Measurements from ENCODE around the gene ME3.

The ME3 gene

DNA sequence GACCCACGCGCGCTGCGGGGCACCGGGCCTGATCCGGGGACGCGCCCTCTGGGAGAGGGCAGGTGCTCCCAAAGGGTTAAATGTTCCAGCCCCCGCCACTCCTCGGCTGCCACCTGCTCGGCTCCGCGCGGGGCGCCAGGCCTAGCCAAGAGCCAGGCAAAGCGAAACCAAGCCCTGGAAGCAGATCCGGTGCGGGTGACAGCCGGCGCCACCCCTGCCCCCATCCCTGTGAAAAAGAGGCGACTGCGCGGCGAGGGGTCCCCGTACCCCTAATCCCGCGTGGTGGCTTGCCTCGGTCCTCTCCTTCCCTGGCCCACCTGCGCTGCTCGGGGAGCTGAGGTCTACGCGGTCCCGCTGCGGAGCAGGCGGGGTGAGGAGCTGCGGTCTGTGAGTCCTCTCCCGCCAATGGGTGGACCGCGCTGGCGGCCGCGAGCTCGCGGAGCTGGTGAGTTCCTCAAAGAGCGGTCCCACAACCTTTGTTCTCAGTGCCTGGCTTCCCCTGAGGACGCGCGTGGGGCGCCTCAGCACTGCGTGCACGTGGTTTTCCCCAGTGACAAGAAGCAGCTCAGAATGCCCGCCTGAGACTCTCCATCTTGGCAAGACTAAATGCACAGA, at the start of gene ME3:
Gene ME3 (minus strand): TSS at position 610 of the 615 bp plus-strand sequence.
- DNase-seq = peak; percentile 62

DNA sequence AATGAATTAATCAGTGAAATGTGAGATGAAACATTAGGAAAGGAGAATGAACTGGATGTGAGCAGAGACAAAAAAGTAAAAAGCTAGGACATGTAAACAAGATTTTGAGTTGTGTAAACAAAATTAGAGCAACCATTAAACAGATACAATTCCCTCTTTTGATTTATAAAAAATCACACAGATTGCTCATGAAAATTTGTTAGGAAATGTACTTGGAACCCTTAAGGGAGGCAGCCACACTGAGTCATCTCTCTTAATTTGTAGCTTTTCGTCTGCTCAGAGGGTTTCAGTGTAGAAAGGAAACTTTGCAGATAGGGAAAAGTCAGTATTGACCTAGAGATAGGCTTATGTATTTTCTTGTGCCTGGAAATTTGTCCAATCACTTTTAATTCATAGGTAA, 49.6 kb upstream of the ME3 start:
- DNase-seq = no peak

DNA sequence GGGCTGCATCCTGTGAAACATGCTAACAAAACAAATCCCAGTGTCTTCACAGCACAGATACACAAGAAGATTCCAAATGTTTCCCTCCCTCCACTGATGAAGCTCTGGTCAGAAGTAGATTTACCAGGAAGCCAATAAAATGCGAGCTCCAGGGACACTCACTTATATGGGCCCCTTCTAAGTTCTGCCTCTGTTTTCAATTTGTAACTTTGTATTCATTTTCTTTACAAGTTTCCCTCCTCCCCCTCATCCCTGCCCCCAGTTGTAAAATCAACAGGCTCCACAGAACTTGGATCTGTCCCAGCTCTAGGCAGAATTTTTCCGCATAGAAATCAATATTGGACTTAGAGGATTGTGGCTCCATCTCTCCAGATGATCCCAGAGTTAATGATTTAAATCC, 48.1 kb upstream of the ME3 start:
- DNase-seq = no peak

DNA sequence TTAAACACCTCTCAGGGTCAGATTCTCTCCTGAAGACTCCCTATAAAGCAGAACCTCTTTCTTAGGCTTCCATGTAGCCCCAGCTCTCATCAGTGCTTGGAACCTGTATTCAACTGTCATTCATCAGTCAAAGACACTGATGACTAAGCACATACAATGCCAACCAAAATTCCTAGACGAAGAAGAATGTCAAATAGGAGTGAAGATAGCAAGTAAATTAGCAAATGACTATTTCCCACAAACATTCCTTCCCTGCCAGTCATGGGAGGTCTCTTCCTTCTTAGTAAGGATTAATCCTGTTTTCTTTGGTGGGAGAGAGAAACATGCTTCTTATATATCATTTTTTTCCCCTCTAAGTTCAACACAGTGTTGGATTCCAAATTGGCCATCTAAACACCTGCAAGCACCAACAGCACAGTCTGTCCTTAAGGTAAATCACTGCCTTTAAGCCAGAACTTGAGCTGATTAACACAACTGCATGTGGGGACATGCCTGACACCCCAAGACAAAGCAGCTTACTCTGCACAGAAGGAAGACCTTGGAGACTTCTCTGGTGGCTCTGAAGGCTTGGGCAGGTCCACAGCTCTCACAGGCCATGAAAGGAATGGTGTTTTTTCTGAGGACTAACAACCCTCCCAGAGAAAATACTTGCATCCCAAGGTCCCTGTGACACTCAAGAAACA, 47.5 kb upstream of the ME3 start:
- DNase-seq = no peak

DNA sequence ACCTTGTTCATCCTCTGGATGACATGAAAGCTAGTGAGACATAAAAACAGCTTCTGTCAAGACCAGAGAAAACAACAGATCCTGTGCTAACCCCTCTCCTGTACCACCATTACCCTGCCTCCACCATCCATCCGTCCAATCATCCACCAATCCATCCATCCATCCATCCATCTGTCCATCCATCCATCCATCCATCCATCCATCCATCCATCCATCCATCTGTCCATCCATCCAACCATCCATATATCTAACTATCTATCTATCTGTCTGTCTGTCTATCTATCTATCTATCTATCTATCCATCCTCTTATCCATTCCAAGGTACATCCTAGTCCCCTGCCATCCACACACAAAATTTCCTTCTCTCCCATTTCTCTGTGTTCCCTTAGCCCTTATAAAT, 46.6 kb upstream of the ME3 start:
- no peak for DNase-seq

DNA sequence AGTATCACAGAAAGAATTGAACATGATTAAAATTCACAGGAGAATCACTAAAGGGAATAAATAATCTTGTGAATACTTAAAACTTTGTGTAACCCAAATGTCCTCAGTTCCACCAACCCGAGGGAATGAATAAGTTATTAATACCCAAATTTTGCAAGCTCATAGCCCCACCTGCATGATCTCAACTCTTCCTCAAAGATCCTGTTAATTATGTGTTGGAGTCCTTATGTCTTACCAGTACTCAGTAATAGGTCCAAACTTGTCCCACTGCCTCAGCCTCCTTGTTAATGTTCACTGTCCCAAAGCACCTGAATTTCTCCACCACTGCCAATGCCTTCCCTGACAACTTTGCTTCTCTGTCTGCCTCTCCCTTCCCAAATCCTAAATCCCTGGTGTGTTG, 46.1 kb upstream of the ME3 start:
- DNase-seq = no peak

DNA sequence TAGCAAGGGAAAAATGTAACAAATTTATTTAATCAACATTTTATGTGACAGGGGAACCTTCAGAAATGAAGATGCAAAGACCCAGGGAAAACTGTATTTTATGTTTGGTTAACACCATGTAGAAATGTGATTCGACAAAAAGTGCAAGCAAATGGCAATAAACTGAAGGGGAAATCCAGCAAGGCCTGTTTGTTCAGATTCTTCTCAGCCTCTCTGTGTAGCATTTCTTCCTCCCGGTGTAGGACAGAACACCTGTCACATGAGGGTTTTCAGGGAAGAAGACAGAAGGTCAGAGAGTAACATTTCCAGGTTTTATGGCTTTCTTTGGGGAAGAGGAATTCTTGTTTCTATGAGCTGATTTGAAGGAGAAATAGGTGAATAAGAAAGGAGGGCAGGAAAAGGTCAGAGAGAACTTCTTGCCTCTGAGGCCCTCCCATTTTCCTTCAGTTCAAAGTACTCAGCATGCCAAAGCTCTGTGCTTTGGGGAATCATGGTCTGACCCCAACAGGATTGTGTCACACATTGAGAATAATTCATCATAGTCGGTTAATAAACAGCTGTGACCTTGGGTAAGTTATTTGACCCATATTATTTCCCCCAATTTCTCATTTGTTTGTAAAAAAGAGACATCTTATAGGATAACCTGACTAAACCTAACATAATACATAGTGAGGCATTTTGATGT, 45.5 kb upstream of the ME3 start:
- no peak for DNase-seq

DNA sequence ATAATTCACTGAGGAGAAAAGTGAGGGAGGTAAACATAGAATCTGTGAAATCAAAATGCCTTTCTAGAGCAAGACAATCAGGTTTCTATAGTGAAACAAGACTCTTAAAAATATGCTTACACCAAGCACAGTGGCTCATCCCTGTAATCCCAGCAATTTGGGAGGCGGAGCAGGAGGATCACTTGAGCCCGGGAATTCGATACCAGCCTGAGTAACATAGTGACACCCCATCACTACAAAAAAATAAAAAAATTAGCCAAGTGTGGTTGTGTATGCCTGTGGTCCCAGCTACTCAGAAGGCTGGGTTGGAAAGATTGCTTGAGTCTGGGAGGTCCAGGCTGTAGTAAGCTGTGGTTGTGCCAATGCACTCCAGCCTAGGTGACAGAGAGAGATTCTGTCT, 43.2 kb upstream of the ME3 start:
- no peak for DNase-seq

DNA sequence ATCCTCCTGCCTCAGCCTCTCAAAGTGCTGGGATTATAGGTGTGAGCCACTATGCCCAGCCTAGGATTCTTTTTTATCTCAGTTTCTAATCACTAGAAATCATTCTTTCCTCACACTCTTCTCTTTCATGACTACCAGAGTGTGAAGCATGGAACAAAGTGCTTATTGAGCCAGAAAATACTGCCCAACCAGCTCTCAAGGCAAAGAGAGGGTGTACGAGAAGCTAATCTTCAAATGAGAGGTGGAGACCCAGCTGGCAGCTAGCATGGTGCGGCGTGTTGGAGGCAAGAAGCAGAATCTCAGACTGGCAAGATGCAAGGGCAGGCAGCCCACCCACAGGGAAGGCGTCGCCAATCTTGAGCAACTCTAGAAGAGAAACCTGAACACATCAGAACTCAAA, 41.1 kb upstream of the ME3 start:
- DNase-seq = no peak

DNA sequence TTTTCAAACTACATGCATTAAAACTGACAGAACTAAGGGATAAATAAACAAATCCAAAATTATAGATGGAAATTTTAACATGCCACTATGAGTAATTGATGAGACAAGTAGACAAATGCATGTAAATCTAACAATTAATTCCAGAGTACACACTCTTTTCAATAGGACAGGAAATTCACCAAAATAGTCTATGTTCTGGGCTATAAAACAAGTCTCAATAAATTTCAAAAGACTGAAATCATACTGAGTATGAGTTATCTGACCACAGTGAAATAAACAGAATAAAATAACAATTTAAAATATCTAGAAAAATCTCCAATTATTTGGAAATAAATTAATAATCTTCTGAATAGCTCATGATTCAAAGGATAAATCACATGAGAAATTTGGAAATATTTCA, 38.5 kb upstream of the ME3 start:
- no peak for DNase-seq

DNA sequence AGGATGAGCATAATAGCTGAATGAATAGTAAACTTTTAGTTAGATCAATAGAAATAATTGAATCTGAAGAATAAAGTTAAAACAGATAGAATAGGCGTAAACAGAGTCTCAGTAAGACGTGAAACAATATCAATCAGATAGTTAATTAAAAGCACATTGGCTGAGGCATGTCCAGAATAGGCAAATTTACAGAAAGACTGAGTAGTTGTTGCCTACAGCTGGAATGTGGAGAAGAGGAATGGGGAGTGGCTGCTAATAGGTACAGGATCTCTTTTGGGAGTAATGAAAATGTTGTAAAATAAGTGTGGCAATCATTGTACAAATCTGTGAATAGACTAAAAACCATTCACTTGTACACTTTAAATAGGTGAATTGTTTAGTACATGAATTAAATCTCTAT, 36.3 kb upstream of the ME3 start:
- no peak for DNase-seq

DNA sequence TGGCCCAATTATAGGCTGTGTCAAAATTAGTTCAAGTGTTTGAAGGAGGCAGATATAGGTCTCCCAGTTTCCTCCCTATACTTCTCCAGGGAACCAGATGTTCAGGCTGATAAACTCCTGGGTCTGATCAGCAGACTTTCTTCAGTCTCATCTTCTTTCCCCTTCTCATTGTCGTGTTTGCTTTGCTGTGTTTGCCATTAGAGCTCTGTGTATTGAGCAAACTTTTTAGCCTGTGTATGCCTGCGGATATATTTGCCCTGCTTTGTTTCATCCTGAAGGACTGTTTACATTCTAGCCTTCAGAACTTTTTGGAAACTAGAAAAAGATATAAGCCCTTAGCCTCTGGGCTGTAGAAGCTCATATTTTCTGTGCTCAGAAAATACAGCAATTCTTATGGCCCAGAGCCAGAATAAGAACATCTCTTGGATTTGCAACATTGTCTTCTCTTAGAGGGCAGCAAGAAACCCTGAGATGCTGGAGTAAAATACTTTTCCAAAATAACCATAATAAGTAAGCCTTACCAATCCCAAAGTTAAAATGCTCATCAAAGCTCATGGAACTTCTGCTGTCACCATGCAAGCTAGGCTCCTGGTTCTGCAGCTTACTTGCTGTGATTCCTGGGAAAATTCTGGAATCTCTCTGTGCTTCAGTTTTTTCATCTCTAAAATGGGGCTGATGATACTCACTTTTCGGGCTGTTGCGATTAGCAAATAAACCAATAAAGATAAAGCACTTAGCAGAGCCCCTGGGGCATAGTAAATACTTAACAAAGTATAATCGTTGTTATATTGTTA, 34.1 kb upstream of the ME3 start:
- DNase-seq = no peak

DNA sequence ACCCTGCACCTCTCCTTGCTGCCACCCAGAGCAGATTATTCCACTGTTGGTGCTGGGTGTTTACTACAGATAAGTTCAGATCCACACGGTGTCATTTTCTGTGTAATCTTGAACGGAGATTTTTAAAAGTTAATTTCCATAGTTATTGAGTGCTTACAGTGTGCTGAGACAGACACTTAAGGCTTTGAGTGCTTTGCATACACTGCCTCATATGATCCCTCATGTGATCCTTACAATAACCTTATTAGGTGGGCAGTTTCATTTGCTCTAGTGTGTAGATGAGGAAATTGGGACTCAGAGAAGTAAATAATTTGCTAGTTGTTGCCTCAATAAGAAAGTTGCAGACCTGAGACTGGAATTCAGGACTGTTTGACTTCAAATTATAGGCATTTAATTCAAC, 32.3 kb upstream of the ME3 start:
- DNase-seq = no peak

DNA sequence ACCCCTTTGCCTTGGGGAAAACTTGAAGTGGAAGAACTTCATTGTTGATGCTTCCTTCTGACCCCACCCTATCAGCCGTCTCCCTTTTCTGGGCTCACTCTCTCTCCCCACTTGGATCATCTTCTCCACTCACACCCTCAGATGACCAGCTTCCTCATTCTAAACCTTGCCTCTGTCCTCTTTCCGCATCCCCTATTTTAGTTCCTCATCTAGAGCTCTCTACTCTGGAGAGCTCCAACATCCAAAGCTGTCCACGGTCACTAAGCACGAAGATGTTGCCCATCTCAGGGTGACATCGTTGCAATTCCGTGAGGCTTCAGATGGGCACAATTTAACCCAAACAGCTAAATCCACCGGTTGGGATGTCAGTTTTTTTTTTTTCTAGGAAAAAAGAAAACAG, 31.6 kb upstream of the ME3 start:
- no peak for DNase-seq

DNA sequence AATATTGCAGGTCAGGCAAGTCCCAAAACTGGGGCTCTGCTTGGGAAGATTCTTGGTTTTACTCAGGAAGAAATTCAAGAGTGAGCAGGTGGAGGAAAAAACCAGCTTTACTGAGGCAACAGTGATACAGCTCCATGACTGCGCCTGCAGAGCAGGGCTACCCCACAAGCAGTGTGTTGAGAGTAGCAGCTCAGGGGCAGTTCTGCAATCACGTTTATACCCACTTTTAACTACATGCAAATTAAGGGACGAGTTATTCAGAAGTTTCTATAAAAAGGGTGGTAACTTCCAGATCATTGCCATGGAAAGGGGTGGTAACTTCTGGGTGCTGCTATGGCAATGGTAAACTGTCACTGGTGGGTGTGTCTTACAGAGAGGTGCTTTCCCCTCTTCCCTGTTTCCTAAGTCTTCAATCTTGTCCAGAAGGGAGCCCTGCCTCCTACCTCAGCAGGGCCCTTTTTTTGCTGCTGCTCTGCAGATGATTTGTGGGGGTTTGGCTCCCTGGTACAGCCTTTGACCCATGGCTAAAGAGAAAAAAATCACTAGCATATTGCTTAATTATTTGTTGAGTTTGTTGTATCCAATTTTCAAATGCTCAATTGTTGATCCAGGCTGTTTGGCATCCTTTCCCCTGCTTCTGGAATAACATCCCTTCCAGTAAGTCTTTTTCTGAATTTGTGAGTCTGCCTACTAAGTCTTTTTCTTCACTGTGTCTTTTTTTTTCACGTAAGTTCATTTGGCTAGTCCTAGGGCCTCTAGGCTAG, 30.0 kb upstream of the ME3 start:
- DNase-seq = no peak

DNA sequence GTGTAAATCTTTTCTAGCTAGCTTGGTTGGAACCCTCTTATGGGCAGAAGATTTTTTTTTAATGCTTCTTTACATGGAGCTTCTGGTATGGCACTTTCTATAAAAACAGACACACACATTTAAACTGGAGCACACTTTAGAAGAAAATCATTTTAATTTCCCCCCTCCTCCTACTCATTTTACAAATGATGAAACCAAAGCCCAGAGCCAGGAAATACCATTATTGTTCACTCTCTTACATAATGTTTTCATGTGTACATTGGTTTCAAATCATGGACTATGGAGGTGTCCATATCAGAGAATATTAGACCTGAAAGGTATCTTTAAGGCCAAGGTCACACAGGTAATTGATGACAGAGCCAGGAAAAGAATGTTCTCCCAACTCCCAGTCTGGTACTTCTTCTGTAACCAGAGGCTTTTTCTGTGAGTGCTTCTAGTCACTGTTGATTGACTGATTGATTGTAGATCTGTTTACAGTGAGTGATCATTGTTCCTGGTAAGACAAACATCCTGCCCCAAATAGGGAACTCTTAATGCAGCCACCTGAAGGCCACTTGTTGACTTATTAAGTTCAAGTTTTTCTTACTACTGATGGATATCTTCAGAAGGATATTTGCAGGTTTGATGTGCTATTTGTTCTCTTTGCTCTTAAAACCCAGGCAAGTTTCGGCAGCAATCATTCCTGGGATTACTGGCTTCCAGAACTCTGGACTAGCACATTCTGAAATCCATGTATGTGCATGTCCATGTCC, 26.8 kb upstream of the ME3 start:
- DNase-seq = no peak

DNA sequence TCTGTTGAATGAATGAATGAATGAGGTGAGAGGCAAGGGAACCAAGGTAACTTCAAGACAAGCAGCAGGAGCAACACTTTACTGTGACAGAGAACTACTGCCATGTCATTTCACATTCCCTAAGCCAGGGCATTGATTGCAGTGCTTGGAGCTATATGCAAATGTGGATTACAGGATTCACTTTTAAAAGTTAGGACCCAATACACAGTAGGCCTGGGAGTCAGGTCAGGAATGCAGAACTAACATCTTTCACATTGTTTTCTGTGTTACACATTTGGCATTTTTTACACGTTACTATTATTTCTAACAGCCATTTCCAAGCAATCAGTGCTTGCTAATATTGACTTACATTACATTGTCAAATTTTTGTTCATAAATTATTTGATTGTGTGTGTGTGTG, 26.2 kb upstream of the ME3 start:
- DNase-seq = no peak

DNA sequence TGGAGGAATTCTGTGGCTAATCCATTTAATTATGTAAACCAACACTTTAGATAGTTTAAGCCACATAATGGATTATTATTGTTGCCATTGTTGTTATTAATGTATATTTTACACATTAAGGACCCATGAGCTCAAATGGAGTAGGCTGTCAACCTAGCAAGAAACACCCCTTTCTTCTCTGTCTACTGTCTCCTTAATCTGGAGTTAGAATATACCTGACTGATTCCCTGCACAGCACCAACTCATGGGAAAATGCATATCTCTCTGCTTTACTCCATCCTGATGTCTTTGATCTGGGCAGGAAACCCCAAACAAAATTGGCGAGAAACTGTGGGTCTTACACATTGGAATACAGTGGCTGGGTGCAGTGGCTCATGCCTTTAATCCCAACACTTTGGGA, 24.0 kb upstream of the ME3 start:
- DNase-seq = no peak

DNA sequence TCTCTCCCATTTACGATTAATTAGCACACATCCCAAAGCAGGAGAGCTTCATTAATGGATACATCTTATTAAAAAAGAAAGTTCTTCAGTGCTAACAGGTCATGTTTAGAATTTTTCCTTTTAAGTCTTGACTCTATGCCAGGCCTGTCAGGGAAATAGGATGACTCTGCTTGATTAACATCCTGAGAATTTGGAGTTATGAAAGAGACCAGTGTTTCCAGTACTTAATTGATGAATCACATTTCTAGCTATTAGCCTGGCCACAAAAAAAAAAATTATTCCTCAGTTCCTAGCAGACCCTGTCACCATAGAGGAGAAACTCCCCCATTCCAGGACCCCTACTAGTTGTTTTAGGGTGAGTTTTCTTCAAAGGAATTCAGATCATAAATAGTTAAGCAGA, 23.6 kb upstream of the ME3 start:
- DNase-seq = no peak

DNA sequence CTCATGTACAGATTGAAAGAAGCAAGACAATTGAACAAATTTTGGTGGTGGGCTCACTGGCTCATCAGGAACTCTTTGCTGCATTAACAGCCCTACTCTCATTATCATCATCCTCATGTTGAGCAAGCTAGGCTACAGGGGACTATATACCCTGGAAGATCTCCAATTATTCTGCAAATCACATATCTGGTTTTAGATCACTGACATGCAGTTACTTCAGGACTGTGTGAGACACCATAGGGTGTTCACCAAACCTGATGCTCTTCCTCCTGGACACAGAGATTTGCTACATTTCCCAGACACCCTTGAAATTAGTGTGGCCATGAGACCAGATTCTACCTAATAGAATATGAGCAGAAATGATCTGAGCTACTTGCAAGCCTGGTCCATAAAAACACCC, 23.0 kb upstream of the ME3 start:
- DNase-seq = no peak

DNA sequence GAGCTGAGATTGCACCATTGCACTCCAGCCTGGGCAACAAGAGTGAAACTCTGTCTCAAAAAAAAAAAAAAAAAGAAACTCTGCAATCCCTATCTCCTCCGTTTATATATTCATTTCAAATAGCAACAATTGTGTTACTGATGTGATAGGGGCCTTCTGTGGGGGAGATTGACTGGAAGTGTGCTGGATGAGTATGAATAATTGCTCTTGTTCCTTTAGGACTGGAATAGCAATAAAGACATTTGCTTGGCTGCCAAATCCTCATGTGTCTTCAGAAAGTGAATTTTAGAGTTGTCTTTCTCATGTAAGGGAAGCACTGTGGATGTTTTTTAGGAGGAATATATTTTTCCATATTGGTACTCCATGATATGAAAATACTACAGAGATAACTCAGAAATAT, 21.1 kb upstream of the ME3 start:
- DNase-seq = no peak

DNA sequence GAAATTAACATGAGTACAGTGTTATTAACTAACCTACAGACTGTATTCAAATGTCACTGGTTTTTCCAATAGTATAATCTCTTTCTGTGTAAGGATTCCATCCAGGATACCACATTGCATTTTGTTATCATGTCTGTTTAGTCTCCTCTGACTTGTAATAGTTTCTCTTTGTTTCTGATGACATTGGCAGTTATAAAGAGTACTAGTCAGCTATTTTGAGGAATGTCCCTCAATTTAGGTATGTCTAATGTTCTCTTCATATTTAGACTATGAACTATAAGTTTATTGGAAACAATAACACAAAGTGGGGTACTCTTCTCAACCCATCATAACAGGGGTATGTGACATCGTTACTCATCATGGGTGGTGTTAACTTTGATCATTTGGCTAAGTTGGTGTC, 20.3 kb upstream of the ME3 start:
- no peak for DNase-seq

All from activated CD4-positive, alpha-beta T cell treated with anti-CD3 and anti-CD28 coated beads, Interleukin-10, Interleukin-2, amounts not matched to agents 100 ng/mL and 50 ng/mL, durations not matched to agents 16 hours and 8 hours (primary cell).